OCI-M1 (cell line): ENCODE measurements around the gene CTR9.
"Not testable (repeated sequence)": the region's sequence is repeated elsewhere in the genome, so short reads cannot be mapped to it uniquely, and the experiment has no call there.

ENCODE experiments used
- DNase-seq: peaks from one replicate; lab custom pipeline; 2025; lab: John Stamatoyannopoulos, UW

Gene CTR9

DNA sequence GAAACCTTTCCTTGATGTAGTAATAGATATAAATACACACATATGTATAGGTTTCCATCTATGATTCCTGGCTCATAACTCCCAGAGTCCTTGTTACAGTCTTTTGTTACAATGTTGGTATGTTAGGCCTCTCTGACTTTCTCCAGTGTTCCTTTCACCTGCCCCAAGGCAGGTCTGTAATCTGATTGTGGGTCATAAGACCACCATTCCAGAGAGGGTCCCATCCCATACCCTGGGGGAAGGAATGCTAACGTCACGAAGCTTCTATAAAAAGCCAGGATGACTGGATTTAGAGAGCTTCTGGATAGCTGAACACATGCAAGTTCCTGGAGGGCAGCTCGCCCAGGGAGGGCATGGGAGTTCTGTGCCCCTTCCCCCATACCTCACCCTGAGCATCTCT, 71.4 kb downstream of the CTR9 start:
- not testable (repeated sequence) for DNase-seq

DNA sequence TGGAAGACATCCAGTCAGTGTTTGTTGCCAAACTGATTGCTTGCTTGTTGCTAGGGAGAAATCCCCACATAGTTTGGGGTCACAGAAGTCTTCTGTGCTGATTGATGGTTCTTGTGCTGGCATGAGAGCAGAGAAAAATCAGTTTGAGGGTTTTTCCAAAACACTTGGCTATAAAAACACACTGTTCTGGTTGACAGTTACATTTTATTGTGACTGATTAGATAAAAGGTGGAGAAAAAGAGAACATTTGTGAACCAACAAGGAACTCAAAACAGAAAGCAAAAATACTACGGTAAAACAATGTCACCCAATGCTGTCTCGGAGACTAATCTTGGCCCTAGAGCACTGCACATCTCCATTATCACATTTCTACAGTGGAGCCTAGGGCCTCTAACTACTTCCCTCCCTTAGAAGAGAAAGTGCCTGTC, 72.1 kb downstream of the CTR9 start:
- peak; percentile 89 for DNase-seq

DNA sequence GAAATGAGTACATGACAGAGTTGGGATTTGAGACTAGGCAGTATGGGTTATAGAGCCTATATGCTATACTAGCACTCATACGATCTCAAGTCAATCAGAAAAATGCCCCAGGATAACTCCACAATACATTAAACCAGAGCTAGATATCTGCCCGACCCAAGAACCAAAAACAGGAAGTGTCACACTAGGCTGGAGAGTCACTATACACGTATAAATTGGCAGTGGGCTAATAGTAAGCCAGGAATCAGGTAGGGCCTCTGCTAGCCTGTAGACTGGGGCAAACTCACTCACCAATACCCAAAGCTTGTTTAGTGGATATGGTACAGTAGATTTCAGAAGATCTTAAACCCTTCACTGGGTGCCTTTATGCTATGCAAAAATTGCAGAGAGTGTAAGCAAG, 73.8 kb downstream of the CTR9 start:
- DNase-seq, result peak; percentile 83

DNA sequence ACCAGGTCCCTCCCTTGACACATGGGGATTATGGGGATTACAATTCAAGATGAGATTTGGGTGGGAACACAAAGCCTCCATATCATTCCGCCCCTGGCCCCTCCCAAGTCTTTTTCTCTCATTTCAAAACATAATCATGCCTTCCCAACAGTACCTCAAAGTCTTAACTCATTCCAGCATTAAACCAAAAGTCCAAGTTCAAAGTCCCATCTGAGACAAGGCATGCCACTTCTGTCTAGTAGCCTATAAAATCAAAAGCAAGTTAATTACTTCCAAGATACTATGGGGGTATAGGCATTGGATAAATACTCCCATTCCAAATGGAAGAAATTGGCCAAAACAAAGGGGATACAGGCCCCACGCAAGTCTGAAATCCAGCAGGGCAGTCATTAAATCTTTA, 77.4 kb downstream of the CTR9 start:
- no peak for DNase-seq

DNA sequence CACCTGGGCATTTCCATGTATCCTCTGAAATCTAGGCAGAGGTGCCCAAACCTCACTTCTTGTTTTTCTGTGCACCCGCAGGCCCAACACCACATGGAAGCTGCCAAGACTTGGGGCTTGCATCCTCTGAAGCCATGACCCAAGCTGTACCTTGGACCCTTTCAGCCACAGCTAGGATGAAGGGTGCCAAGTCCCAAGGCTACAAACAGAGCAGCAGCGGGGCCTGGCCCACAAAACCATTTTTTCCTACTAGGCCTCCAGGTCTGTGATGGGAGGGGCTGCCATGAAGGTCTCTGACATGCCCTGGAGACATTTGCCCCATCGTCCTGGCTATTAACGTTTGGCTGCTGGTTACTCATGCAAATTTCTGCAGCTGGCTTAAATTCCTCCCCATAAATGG, 78.1 kb downstream of the CTR9 start:
- no peak for DNase-seq
